Activated CD4-positive, alpha-beta T cell treated with anti-CD3 and anti-CD28 coated beads for 48 hours (primary cell): ENCODE measurements around the gene KLK7.
A peak's percentile ranks its signal among the peaks of the same experiment; 100 is the strongest.
"Not testable (repeated sequence)": the region's sequence is repeated elsewhere in the genome, so short reads cannot be mapped to it uniquely, and the experiment has no call there.

ENCODE experiments used
- DNase-seq: peaks from one replicate; pipeline ENCODE4 v3.0.0-alpha.2; 2020

Gene KLK7

GRCh38 chr19:51010066-51010795, 26.5 kb upstream of the KLK7 start:
- DNase-seq: no peak

GRCh38 chr19:51009061-51009891, 25.6 kb upstream of the KLK7 start:
- DNase-seq: no peak

GRCh38 chr19:51007488-51007887, 23.8 kb upstream of the KLK7 start:
- no peak for DNase-seq

- DNase-seq: no peak
These were observed 22.7 kb upstream of the KLK7 start for GRCh38 chr19:51006406-51006805.

GRCh38 chr19:51005248-51005647, 21.5 kb upstream of the KLK7 start:
- no peak for DNase-seq

GRCh38 chr19:51003316-51003715, 19.6 kb upstream of the KLK7 start:
- no peak for DNase-seq

GRCh38 chr19:51002542-51003311, 19.0 kb upstream of the KLK7 start:
- peak; percentile 64 for DNase-seq

- no peak for DNase-seq
These were observed 18.4 kb upstream of the KLK7 start for GRCh38 chr19:51002089-51002532.

DNA sequence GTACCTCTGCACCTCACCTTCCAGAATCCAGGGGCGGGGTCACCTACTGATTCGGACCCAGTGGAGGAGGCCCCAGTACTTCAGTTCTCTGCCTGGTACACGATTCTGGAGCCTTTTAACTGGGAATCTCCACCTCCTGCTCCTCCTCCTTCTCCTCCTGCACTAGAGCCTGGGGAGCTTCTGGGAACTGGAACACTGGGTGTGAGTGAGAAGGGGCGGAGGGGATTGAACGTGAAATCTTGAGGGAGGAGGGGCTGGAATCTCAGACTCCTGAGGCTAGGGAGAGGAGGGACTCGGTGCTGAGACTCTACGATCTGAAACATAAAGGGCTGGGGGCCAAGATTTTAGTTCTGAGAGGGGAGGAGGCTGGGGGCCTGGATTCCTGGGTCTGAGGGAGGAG, 17.8 kb upstream of the KLK7 start, which contains the start of gene KLK8:
KLK8 (minus strand) TSS at position 90 of the 400 bp plus-strand sequence. CDS start 437 bp downstream, outside the sequence.
- DNase-seq: no peak

- no peak for DNase-seq
These were observed 17.3 kb upstream of the KLK7 start for GRCh38 chr19:51000981-51001380.

DNA sequence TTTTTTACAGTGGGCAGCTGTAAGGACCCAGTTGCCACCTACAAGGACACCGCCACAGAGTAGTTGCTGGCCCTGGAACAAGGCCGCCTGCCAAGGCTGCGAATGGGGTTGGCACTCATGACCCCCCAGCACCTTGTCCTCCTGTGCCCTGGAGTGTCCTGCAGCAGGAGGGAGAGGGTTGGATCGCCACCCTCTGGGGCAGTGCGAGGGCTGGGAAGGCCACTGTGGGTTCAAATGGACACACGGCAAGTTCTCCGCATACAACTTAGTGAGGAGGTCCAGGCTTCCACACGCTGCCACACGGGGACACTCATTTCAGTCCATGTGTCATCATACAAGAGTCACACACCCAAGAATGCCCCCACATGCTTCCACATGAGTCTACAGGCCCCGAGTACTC, 16.7 kb upstream of the KLK7 start:
- no peak for DNase-seq

DNA sequence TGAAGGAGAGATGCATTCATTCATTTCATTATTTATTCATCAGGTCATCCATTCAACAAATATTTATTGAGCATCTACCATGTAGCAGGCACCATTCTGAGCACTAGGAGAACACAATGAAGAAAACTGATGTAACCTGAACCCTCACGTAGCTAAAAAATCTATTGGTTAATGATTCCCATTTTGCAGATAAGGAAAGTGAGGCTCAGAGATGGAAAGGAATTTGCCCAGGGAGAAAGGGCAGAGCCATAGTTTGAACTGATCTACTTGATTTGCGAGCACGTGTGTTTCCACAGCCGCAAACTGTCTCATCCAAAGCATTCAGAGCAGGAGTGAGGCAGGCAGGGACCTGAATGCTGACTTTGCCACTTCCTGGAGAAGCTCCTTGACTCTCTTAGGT, 15.0 kb upstream of the KLK7 start:
- DNase-seq: no peak

DNA sequence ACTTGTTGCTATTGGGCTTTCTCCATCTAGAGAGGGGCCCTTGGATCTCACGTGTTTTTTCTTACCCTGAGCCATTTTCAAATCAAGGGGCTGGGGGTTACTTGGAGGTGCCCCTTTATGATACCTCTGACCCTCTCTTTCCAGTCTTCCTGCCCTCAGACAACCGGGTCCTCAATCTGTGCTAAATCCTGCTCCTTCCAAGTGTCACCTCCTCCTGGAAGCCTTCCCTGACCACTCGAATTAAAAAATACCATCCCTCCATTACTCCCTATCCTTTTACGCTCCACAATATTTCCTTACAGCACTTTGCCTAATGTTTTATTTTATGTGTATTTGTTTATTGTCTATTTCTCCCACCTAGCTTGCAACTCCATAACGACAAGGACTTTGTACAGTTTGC, 14.3 kb upstream of the KLK7 start:
- DNase-seq: no peak

DNA sequence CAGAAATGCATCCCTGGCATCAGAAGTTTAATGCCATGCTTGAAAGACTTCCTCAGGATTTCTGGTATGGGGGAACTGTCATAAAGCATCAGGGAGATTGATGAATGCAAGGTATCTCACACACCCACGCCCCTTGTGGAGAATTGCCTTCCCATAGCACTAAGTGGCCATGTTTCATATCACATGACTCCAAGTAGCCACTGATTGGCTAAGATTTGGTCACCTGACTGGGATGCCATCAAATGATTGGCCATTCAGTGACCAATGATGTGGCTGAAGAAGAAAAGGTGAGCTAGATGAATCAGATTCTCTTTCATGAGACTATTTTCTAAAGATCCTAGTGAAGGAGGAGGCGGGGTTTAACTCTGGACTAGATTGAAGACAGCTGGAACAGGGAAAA, 10.4 kb upstream of the KLK7 start:
- no peak for DNase-seq

- DNase-seq: no peak
These were observed 8.9 kb upstream of the KLK7 start for GRCh38 chr19:50992666-50993035.

DNA sequence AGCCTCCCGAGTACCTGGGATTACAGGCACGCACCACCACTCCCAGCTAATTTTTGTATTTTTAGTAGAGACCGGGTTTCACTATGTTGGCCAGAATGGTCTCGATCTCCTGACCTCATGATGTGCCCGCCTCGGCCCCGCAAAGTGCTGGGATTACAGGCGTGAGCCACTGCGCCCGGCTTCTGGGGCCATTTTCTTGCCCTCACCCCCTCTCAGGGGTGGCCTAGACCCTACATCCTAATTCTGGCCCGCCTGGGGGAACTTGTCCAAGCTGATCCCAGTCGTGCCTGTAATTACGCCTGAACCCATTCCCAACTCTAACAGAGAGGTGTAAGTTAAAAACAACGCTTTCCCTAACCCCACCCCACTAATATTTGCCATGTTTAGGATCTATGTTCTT, 699 bp upstream of the KLK7 start:
- not testable (repeated sequence) for DNase-seq

DNA sequence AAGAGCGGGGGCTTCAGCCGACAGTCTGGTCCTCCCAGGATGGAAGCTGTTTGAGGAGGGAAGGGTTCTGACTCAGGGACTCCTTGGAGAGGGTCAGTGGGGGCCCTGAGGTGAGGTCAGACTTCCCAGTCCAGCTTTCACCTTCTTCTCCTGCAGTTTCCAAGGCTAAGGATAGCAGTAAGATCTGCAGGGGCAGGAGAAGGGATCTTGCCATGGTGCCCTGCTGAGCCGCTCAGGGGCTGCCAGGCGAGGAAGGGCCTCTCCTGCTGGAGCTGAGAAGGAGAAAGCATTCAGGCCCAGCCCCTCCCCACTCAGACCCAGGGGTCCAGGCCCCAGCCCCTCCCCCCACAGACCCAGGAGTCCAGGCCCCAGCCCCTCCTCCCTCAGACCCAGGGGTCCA, 1.5 kb downstream of the KLK7 start:
- DNase-seq: no peak

GRCh38 chr19:50981587-50982146, 2.0 kb downstream of the KLK7 start:
- no peak for DNase-seq

GRCh38 chr19:50980208-50980607, 3.5 kb downstream of the KLK7 start:
- no peak for DNase-seq

GRCh38 chr19:50979758-50980157, 4.0 kb downstream of the KLK7 start:
- DNase-seq: no peak

- DNase-seq: no peak
These were observed 4.8 kb downstream of the KLK7 start for GRCh38 chr19:50978772-50979390.

DNA sequence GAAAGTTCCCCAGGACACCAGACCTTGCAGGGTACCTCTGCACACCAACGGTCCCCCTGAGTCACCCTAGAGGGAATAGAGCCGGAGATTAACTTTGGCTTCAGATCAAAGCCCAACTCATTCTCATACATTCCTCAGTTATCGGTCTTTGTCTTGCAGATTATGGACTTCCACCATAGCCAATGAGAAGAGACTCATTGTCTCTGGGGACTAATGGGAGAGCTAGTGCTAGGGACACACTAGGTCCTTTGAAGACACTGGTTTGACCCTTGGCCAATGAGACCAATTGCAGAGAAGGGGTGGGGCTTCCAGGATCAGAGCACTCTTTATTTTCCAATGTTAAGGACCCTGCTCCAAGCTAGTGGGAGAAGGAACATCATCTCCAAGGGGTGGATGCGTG, 6.1 kb downstream of the KLK7 start:
- DNase-seq: no peak

GRCh38 chr19:50975766-50976165, 8.0 kb downstream of the KLK7 start:
- no peak for DNase-seq
